ENCODE results near the gene PEX16. TPM values are rescaled to one million over a fixed set of nuclear protein-coding genes. Genes with fewer than 3 reads are reported as not detected.

The PEX16 gene
- total and polyA plus RNA-seq, 9 of the 15 experiments (the other 6 are each of a cell fraction or from before 2014, with no cell fraction given), result 1.5 to 43.9 (median 14.6) TPM

GRCh38 chr11:45885274-45885920 is 32.3 kb downstream of the PEX16 start, which contains the start of gene MAPK8IP1 (continued):
- TF ChIP-seq PREB (CRISPR knock-in tag; IDR thresholded peaks at IDR 0.05), result no peak
- no peak for TF ChIP-seq SPI1 (IDR thresholded peaks at IDR 0.05; ENCODE audit: borderline replicate concordance, low read depth, low read length)
- 0 out of 2 replicates have a peak, but pooled peaks have one; percentile 21 for TF ChIP-seq THAP12 (CRISPR knock-in tag; IDR thresholded peaks at IDR 0.05)
- 0 out of 6 replicates have a peak, but pooled peaks of 1 of the 3 experiments have one; percentile 31 for TF ChIP-seq ZBTB11 (CRISPR knock-in tag; IDR thresholded peaks at IDR 0.05)
- no peak for TF ChIP-seq NFRKB (IDR thresholded peaks at IDR 0.05; ENCODE audit: low read depth)
- TF ChIP-seq ERF (CRISPR knock-in tag; IDR thresholded peaks at IDR 0.05), result 0 out of 2 replicates have a peak, but pooled peaks have one; percentile 76
- TF ChIP-seq WHSC1 (IDR thresholded peaks at IDR 0.05; ENCODE audit: low read length), result no peak
- TF ChIP-seq CBFA2T3 (IDR thresholded peaks at IDR 0.05), result no peak
- TF ChIP-seq CXXC5 (CRISPR knock-in tag; IDR thresholded peaks at IDR 0.05), result peak; percentile 67
- TF ChIP-seq MNT (conservative IDR thresholded peaks at IDR 0.05), result no peak; a peak in 1 of 4 replicates
- 0 out of 2 replicates have a peak, but pooled peaks have one; percentile 21 for TF ChIP-seq GABPA (tag; conservative IDR thresholded peaks at IDR 0.05; ENCODE audit: low read depth)
- no peak for TF ChIP-seq UBTF (IDR thresholded peaks at IDR 0.05; ENCODE audit: borderline replicate concordance in 1 of 2, low read depth in 2 of 2, low read length in 2 of 2)
- TF ChIP-seq ZKSCAN1 (IDR thresholded peaks at IDR 0.05; ENCODE audit: low read depth, low read length), result no peak
- TF ChIP-seq ZBTB1 (CRISPR knock-in tag; IDR thresholded peaks at IDR 0.05; ENCODE audit: borderline replicate concordance, low read depth), result no peak
- TF ChIP-seq ZNF586 (CRISPR knock-in tag; conservative IDR thresholded peaks at IDR 0.05), result no peak
- no peak for TF ChIP-seq PPARD (CRISPR knock-in tag; IDR thresholded peaks at IDR 0.05)

All from K562 (cell line).